OCI-LY1 (cell line): Measurements from ENCODE around the gene MPL.

Experiments
- CTCF ChIP-seq: fragments of 200-600 bp; sonication (generic), shearing (Covaris generic); IDR thresholded peaks from 2 replicates; pipeline ENCODE4 v1.5.1; 2017; ENCODE audit warnings: mild to moderate bottlenecking, antibody characterized with exemption, low read length, moderate library complexity, mixed read lengths
- EZH2 ChIP-seq: fragments of 200-600 bp; sonication (generic), shearing (Covaris generic); IDR thresholded peaks from 2 replicates; pipeline ENCODE4 v1.8.0; 2017; ENCODE audit warnings: borderline replicate concordance, mixed run types, mild to moderate bottlenecking, antibody characterized with exemption, low read length, moderate library complexity, mixed read lengths

GRCh38 chr1:43382027-43382779 is 44.6 kb downstream of the MPL start:
- TF ChIP-seq CTCF (no peak), EZH2 (no peak)
